ENCODE measurements around the gene ERC2. TPM values are rescaled to one million over a fixed set of nuclear protein-coding genes. Genes with fewer than 3 reads are reported as not detected.

ERC2 gene
- polyA plus RNA-seq, 1 experiment = 0.07 TPM

DNA sequence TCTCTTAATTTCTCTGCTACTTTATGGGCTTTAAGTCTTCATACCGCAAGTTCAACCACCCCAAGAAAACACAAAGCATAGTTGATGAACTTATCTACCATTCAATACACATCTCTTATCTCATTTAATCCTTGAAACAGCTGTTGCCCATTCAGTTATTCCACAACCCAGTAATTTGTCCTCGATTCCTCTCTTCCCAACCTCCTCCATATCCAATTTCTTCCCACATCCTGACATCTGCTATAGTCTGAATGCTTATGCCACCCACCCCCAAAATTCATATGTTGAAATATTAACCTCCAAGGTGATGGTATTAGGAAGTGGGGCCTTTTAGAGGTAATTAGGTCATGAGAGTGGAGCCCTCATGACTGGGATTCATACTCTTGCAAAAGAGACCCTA lies 345.4 kb downstream of the ERC2 start:
- Histone ChIP-seq H3K27me3 (ENCODE audit: control insufficient read depth, insufficient read depth, low read length) (no peaks in the 10 kb centered on the region), H3K27ac (ENCODE audit: low read depth, low read length) (no peak overlapping the region), H3K4me3 (ENCODE audit: low read depth, low read length) (no peak overlapping the region), H3K9me3 (ENCODE audit: control insufficient read depth, insufficient read depth, low read length) (no peaks in the 10 kb centered on the region)
- ChIA-PET POLR2A (no interaction called here), CTCF (no interaction called here)
- DNase-seq (ENCODE audit: low read depth, low spot score) = no peak
- TF ChIP-seq CTCF (IDR thresholded peaks at IDR 0.05; ENCODE audit: low read depth, low read length) = no peak

DNA sequence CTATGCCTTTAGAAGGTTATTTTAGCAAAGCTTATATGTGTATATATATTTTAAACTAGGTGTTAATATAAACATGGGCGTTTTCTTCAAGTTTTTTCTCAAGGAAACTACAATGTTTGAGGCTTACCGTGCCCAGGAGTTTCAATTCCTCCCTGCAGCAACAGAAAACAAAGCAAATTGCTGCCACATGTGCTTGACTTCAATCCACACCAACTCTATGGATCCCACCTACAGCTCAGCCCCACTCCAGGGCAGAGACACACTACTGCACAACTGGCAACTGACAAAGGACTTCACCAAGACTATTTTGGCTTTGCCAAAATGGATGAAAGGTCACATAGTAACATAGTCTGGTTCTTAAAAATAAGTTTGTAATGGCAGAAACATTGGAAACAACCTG lies 346.6 kb downstream of the ERC2 start:
- Histone ChIP-seq H3K4me3 (ENCODE audit: low read depth, low read length) (no peak overlapping the region), H3K27me3 (ENCODE audit: control insufficient read depth, insufficient read depth, low read length) (no peaks in the 10 kb centered on the region), H3K9me3 (ENCODE audit: control insufficient read depth, insufficient read depth, low read length) (no peaks in the 10 kb centered on the region), H3K27ac (ENCODE audit: low read depth, low read length) (no peak overlapping the region)
- ChIA-PET POLR2A (no interaction called here), CTCF (no interaction called here)
- TF ChIP-seq CTCF (IDR thresholded peaks at IDR 0.05; ENCODE audit: low read depth, low read length) = no peak
- no peak for DNase-seq (ENCODE audit: low read depth, low spot score)

GRCh38 chr3:56119575-56120349 lies 348.5 kb downstream of the ERC2 start:
- CTCF ChIA-PET = interaction anchor here (0.6 kb wide), 1 partner anchor 1567 kb away, joined by 3 read pairs; no protein-coding TSS in a partner anchor
- POLR2A ChIA-PET = no interaction called here
- H3K27ac ChIP-seq (ENCODE audit: low read depth, low read length) = no peak overlapping the region
- peaks cover 2% of the 10 kb centered on the region for H3K27me3 ChIP-seq (ENCODE audit: control insufficient read depth, insufficient read depth, low read length)
- H3K4me3 ChIP-seq (ENCODE audit: low read depth, low read length) = no peak overlapping the region
- DNase-seq (ENCODE audit: low read depth, low spot score) = no peak
- no peak for TF ChIP-seq CTCF (IDR thresholded peaks at IDR 0.05; ENCODE audit: low read depth, low read length)
- H3K9me3 ChIP-seq (ENCODE audit: control insufficient read depth, insufficient read depth, low read length) = peaks cover 3% of the 10 kb centered on the region; the same call in 1 of the 2 replicates

DNA sequence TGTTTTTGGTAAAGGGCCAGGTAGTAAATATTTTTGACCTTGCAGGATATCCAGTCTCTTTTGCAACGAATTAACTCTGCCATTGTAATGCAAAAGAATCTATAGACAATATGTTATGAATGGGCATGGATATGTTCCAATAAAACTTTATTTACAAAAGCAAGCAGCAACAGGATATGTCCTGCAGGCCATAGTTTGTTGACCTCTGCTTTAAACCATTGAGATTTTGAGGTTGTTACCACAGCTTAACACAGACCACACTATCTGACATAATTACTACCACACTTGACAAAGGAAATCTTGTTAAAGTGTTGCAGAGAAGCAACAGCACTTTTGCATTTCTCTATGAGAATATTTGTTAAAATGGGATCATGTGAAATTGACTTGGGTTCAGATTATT lies 349.3 kb downstream of the ERC2 start:
- DNase-seq (ENCODE audit: low read depth, low spot score) = no peak
- Histone ChIP-seq H3K27me3 (ENCODE audit: control insufficient read depth, insufficient read depth, low read length) (peaks cover 5% of the 10 kb centered on the region), H3K9me3 (ENCODE audit: control insufficient read depth, insufficient read depth, low read length) (peaks cover 3% of the 10 kb centered on the region; the same call in 1 of the 2 replicates), H3K27ac (ENCODE audit: low read depth, low read length) (no peak overlapping the region), H3K4me3 (ENCODE audit: low read depth, low read length) (no peak overlapping the region)
- ChIA-PET POLR2A (no interaction called here), CTCF (interaction anchor here (0.6 to 0.7 kb wide), 3 partner anchors 300 to 1623 kb away, joined by 3 read pairs; no protein-coding TSS in a partner anchor)
- TF ChIP-seq CTCF (IDR thresholded peaks at IDR 0.05; ENCODE audit: low read depth, low read length) = no peak

GRCh38 chr3:56115698-56116097 lies 352.6 kb downstream of the ERC2 start:
- POLR2A ChIA-PET = no interaction called here
- Histone ChIP-seq H3K9me3 (ENCODE audit: control insufficient read depth, insufficient read depth, low read length) (peaks cover 3% of the 10 kb centered on the region; the same call in 1 of the 2 replicates), H3K4me3 (ENCODE audit: low read depth, low read length) (no peak overlapping the region), H3K27ac (ENCODE audit: low read depth, low read length) (no peak overlapping the region), H3K27me3 (ENCODE audit: control insufficient read depth, insufficient read depth, low read length) (peaks cover 6% of the 10 kb centered on the region)
- DNase-seq (ENCODE audit: low read depth, low spot score) = no peak
- CTCF ChIA-PET = no interaction called here
- TF ChIP-seq CTCF (IDR thresholded peaks at IDR 0.05; ENCODE audit: low read depth, low read length) = no peak
